ENCODE results near the gene C1QTNF12.

DNA sequence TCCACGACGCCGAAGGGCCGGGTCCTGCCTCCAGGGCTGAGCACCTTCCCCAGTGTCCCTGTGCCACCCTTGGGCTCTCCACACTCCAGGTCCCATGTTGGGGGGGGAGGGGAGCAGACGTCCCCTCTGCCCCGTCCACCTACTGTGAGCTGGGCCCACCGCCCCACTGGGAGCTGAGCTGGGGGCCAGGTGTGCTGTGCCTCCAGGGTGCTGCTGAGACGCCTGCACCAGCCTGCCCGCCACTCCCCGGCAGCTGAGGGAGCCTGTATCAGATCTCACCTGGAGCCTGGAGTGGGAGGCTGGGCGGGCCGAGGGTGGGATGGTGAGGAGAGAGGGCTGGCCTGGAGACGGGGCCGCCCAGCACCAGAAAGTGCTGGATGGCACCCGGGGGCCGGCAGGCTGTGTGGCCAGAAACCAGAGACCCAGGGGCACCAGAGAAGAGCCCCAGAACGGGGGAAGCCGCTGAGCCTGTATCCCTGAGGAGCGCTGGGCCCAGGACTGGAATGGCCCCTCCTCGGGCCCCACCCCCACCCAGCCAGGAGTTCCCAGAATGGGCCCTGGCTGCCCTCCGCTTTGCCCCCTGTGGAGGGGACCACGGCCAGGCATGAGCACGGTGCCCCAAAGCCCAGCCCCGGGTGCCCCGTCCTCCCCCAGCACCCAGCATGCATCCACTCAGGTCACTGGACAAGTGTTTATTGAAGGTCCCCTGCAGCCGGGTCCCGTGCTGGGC is 43.5 kb downstream of the C1QTNF12 start:
- TF ChIP-seq CTCF (IDR thresholded peaks at IDR 0.05), result no peak
- no peak for TF ChIP-seq POLR2A (IDR thresholded peaks at IDR 0.05)

Measured in Peyer's patch (tissue), 4 donors.